Esophagus squamous epithelium (tissue), 4 donors: Measurements from ENCODE around the gene F7.

ENCODE experiments used
- POLR2A ChIP-seq, 4 donors: fragments of 450-650 bp; IDR thresholded peaks; one replicate each; pipeline ENCODE4 v1.6.1; 2017; ENCODE audit warnings: antibody characterized with exemption in 4 of 4, mild to moderate bottlenecking in 4 of 4, moderate library complexity in 3 of 4
- TF ChIP-seq, protein P1 (sequence below), 6 experiments: fragments of 450-650 bp in 4 of 6; fragments of 200-600 bp in 2 of 6; sonication (generic) in 2 of 6; IDR thresholded peaks; one replicate each; pipeline ENCODE4 v1.5.1; 2016 to 2019; ENCODE audit warnings: antibody characterized with exemption in 6 of 6, mild to moderate bottlenecking in 4 of 6, moderate library complexity in 4 of 6

GRCh38 chr13:113064000-113064533 is 41.5 kb upstream of the F7 start:
- TF ChIP-seq POLR2A (IDR thresholded peaks at IDR 0.05): no peak
- TF ChIP-seq, protein P1, sequence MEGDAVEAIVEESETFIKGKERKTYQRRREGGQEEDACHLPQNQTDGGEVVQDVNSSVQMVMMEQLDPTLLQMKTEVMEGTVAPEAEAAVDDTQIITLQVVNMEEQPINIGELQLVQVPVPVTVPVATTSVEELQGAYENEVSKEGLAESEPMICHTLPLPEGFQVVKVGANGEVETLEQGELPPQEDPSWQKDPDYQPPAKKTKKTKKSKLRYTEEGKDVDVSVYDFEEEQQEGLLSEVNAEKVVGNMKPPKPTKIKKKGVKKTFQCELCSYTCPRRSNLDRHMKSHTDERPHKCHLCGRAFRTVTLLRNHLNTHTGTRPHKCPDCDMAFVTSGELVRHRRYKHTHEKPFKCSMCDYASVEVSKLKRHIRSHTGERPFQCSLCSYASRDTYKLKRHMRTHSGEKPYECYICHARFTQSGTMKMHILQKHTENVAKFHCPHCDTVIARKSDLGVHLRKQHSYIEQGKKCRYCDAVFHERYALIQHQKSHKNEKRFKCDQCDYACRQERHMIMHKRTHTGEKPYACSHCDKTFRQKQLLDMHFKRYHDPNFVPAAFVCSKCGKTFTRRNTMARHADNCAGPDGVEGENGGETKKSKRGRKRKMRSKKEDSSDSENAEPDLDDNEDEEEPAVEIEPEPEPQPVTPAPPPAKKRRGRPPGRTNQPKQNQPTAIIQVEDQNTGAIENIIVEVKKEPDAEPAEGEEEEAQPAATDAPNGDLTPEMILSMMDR (IDR thresholded peaks at IDR 0.05): no peak
